A673 (cell line): ENCODE measurements around the gene CCDC158.
"Not testable (repeated sequence)": the region's sequence is repeated elsewhere in the genome, so short reads cannot be mapped to it uniquely, and the experiment has no call there.

Experiments used
- CTCF ChIP-seq: fragments of 300-800, 200-600 bp; sonication (generic); conservative IDR thresholded peaks from 2 replicates; pipeline ENCODE4 v1.5.1; 2017; ENCODE audit warnings: low read depth, mild to moderate bottlenecking, antibody characterized with exemption, low read length, moderate library complexity, mixed read lengths
- EZH2 ChIP-seq: fragments of 200-600 bp; sonication (generic); IDR thresholded peaks from 2 replicates; pipeline ENCODE4 v1.6.1; 2017; ENCODE audit warnings: borderline replicate concordance, low read depth, mild to moderate bottlenecking, mixed read lengths, antibody characterized with exemption, low read length; ENCODE audit not compliant: poor library complexity, severe bottlenecking

GRCh38 chr4:76423159-76423558 lies 2.2 kb upstream of the CCDC158 start:
- not testable (repeated sequence) for TF ChIP-seq CTCF, EZH2
